IMR-90 (cell line): ENCODE measurements around the gene THPO. TPM values are rescaled to one million over a fixed set of nuclear protein-coding genes. Genes with fewer than 3 reads are reported as not detected.

Source experiments
- ATAC-seq: fragments of 200-7000 bp; cut with Tn5 transposase; 2 replicates; pipeline ENCODE4 v1.9.1; 2020; ENCODE audit warnings: low read depth, mild to moderate bottlenecking, moderate library complexity
- BruUV-seq: library from RNA; stranded (reverse); fragments of 400-500 nt; replicated peaks from 2 replicates; lab custom pipeline; 2021; lab: Mats Ljungman, UMichigan
- CTCF ChIA-PET: fragments of 300-600 bp; formaldehyde crosslinking; extraction: SDS; loops from one replicate; lab custom pipeline; 2021; ENCODE audit warnings: antibody characterized with exemption; lab: Yijun Ruan, JAX
- POLR2A ChIA-PET: fragments of 300-600 bp; sonication (Branson Sonifier 250); formaldehyde crosslinking; loops from one replicate; lab custom pipeline; 2022; ENCODE audit warnings: antibody characterized with exemption; ENCODE audit not compliant: unreplicated experiment; lab: Charles Lee
- DNase-seq: peaks from one replicate; pipeline ENCODE4 v3.0.0; 2013
- H2AFZ ChIP-seq: replicated peaks from 2 replicates; pipeline ENCODE3; 2013; ENCODE audit warnings: low read length, mild to moderate bottlenecking; ENCODE audit not compliant: poor library complexity
- H2AK5ac ChIP-seq: 2 replicates; pipeline ENCODE4 v1.6.1; 2013; ENCODE audit warnings: low read depth, low read length, inconsistent platforms
- H2AK9ac ChIP-seq: replicated peaks from 2 replicates; pipeline ENCODE3; 2013; ENCODE audit warnings: mild to moderate bottlenecking, low read depth, low read length, moderate library complexity; ENCODE audit not compliant: poor library complexity
- H2BK120ac ChIP-seq: 2 replicates; pipeline ENCODE4 v1.6.1; 2013; ENCODE audit warnings: low read depth, low read length, inconsistent platforms
- H2BK15ac ChIP-seq: 3 replicates; pipeline ENCODE4 v1.6.1; 2013; ENCODE audit warnings: low read depth, low read length, inconsistent platforms
- H2BK20ac ChIP-seq: 2 replicates; pipeline ENCODE4 v1.6.1; 2013; ENCODE audit warnings: low read depth, mild to moderate bottlenecking, inconsistent platforms, low read length, moderate library complexity
- H2BK5ac ChIP-seq: 2 replicates; pipeline ENCODE4 v1.6.1; 2013; ENCODE audit warnings: mild to moderate bottlenecking, low read depth, low read length, inconsistent platforms; ENCODE audit not compliant: poor library complexity, severe bottlenecking
- H3K14ac ChIP-seq: replicated peaks from 2 replicates; pipeline ENCODE4 v1.6.1; 2013; ENCODE audit warnings: low read depth, low read length, inconsistent platforms
- H3K18ac ChIP-seq: 2 replicates; pipeline ENCODE4 v1.6.1; 2013; ENCODE audit warnings: low read depth, low read length, control low read depth
- H3K23ac ChIP-seq: 2 replicates; pipeline ENCODE4 v1.6.1; 2013; ENCODE audit warnings: low read depth, low read length, inconsistent platforms
- H3K27ac ChIP-seq: 2 replicates; pipeline ENCODE4 v1.5.1; 2013; ENCODE audit warnings: mild to moderate bottlenecking, control low read depth, low read length; ENCODE audit not compliant: insufficient read depth
- H3K27me3 ChIP-seq: 2 replicates; pipeline ENCODE4 v1.6.1; 2013; ENCODE audit warnings: low read length; ENCODE audit not compliant: control insufficient read depth, insufficient read depth
- H3K36me3 ChIP-seq: 2 replicates; pipeline ENCODE4 v1.6.1; 2013; ENCODE audit warnings: low read length, mixed read lengths; ENCODE audit not compliant: control insufficient read depth, insufficient read depth
- H3K4ac ChIP-seq: 2 replicates; pipeline ENCODE4 v1.6.1; 2013; ENCODE audit warnings: low read depth, low read length, inconsistent platforms
- H3K4me1 ChIP-seq: 2 replicates; pipeline ENCODE4 v1.6.1; 2013; ENCODE audit warnings: low read length, mixed read lengths; ENCODE audit not compliant: control insufficient read depth, insufficient read depth
- H3K4me2 ChIP-seq: 2 replicates; pipeline ENCODE4 v1.6.1; 2013; ENCODE audit warnings: low read depth, mild to moderate bottlenecking, control low read depth, low read length, moderate library complexity
- H3K4me3 ChIP-seq: 2 replicates; pipeline ENCODE4 v1.5.1; 2013; ENCODE audit warnings: low read depth, mild to moderate bottlenecking, control low read depth, low read length, moderate library complexity; ENCODE audit not compliant: insufficient read depth
- H3K56ac ChIP-seq: 2 replicates; pipeline ENCODE4 v1.6.1; 2013; ENCODE audit warnings: low read length, inconsistent platforms; ENCODE audit not compliant: insufficient read depth; ENCODE audit errors: extremely low read depth
- H3K79me1 ChIP-seq, 2 experiments: 2 replicates each; pipeline ENCODE4 v1.6.1; 2013; ENCODE audit warnings: low read length in 2 of 2, inconsistent platforms in 1 of 2, low read depth in 1 of 2
- H3K9ac ChIP-seq: 2 replicates; pipeline ENCODE4 v1.6.1; 2013; ENCODE audit warnings: low read depth, low read length, control low read depth
- H3K9me1 ChIP-seq: 2 replicates; pipeline ENCODE4 v1.6.1; 2013; ENCODE audit warnings: low read length, inconsistent platforms; ENCODE audit not compliant: insufficient read depth
- H3K9me3 ChIP-seq: 2 replicates; pipeline ENCODE4 v1.6.1; 2013; ENCODE audit warnings: low read length; ENCODE audit not compliant: control insufficient read depth, insufficient read depth
- H4K20me1 ChIP-seq: 2 replicates; pipeline ENCODE4 v1.6.1; 2013; ENCODE audit warnings: low read length, inconsistent platforms; ENCODE audit not compliant: insufficient read depth
- H4K5ac ChIP-seq: 2 replicates; pipeline ENCODE4 v1.6.1; 2013; ENCODE audit warnings: mild to moderate bottlenecking, low read depth, low read length, control low read depth
- H4K8ac ChIP-seq, 2 experiments: 2 replicates each; pipeline ENCODE4 v1.6.1; 2013; ENCODE audit warnings: low read depth in 2 of 2, low read length in 2 of 2, control low read depth in 1 of 2, inconsistent platforms in 1 of 2
- H4K91ac ChIP-seq: 2 replicates; pipeline ENCODE4 v1.6.1; 2013; ENCODE audit warnings: low read depth, low read length, inconsistent platforms; ENCODE audit not compliant: insufficient read depth
- BHLHE40 ChIP-seq: fragments of 150-350 bp; IDR thresholded peaks from 2 replicates; pipeline ENCODE4 v1.6.1; 2016; ENCODE audit warnings: mild to moderate bottlenecking, low read depth, low read length
- CEBPB ChIP-seq: IDR thresholded peaks from 2 replicates; pipeline ENCODE4 v1.6.1; 2012; ENCODE audit warnings: low read depth, low read length, improper control_type of control experiment
- CHD1 ChIP-seq: IDR thresholded peaks from 2 replicates; pipeline ENCODE4 v1.6.1; 2012; ENCODE audit warnings: low read depth, low read length, improper control_type of control experiment
- MAFK ChIP-seq: IDR thresholded peaks from 2 replicates; pipeline ENCODE4 v1.6.1; 2012; ENCODE audit warnings: low read depth, low read length, improper control_type of control experiment
- MAZ ChIP-seq: IDR thresholded peaks from 2 replicates; pipeline ENCODE4 v1.6.1; 2012; ENCODE audit warnings: low read depth, mild to moderate bottlenecking, low read length, improper control_type of control experiment, moderate library complexity, borderline replicate concordance
- MXI1 ChIP-seq: IDR thresholded peaks from 2 replicates; pipeline ENCODE4 v1.6.1; 2012; ENCODE audit warnings: low read depth, mild to moderate bottlenecking, low read length, moderate library complexity, borderline replicate concordance
- NFE2L2 ChIP-seq: fragments of 150-350 bp; IDR thresholded peaks from 2 replicates; pipeline ENCODE4 v1.6.1; 2016; ENCODE audit warnings: low read depth, mild to moderate bottlenecking, low read length
- RAD21 ChIP-seq: IDR thresholded peaks from 2 replicates; pipeline ENCODE4 v1.6.1; 2012; ENCODE audit warnings: low read length, improper control_type of control experiment
- RCOR1 ChIP-seq: IDR thresholded peaks from 2 replicates; pipeline ENCODE4 v1.6.1; 2012; ENCODE audit warnings: mild to moderate bottlenecking, low read length, improper control_type of control experiment; ENCODE audit not compliant: insufficient replicate concordance
- RFX5 ChIP-seq: IDR thresholded peaks from 2 replicates; pipeline ENCODE4 v1.8.0; 2012; ENCODE audit warnings: low read depth, mild to moderate bottlenecking, low read length, moderate library complexity
- SMC3 ChIP-seq: fragments of 150-350 bp; IDR thresholded peaks from 2 replicates; pipeline ENCODE4 v1.6.1; 2016; ENCODE audit warnings: low read depth, mild to moderate bottlenecking, antibody characterized with exemption, low read length, moderate library complexity
- USF2 ChIP-seq: fragments of 150-350 bp; IDR thresholded peaks from 2 replicates; pipeline ENCODE4 v1.6.1; 2017; ENCODE audit warnings: mild to moderate bottlenecking, antibody characterized with exemption, low read length, low read depth
- WGBS, 2 experiments: methylation state at CpG; one replicate each; pipeline versions ENCODE4 v1.1.5 to v1.1.7; 2013; ENCODE audit warnings: missing lambda C conversion rate in 2 of 2; ENCODE audit not compliant: insufficient read length in 1 of 2; ENCODE audit errors: extremely low coverage in 2 of 2; 5-methylcytosine and 5-hydroxymethylcytosine counted together
- dilution Hi-C: fragments of 300-500 bp; cut with HindIII; formaldehyde crosslinking; loops from one replicate; pipeline ENCODE4 v1.14.3; 2018; ENCODE audit warnings: low sequenced_read_pairs; ENCODE audit not compliant: unreplicated experiment
- in situ Hi-C: fragments of 300-500 bp; cut with MboI; formaldehyde crosslinking; loops from 3 replicates; pipeline ENCODE4 v1.14.3; 2019; ENCODE audit warnings: low sequenced_read_pairs, inconsistent platforms, mixed read lengths
- intact Hi-C: fragments of 100-400 bp; cut with micrococcal nuclease; formaldehyde crosslinking; loops from 2 replicates; pipeline ENCODE4 v1.10.0; 2022
- polyA plus RNA-seq, 3 experiments: library from polyadenylated mRNA; depleted of rRNA; stranded (reverse); fragments of >200 nt; gene quantifications; 2 replicates each; pipeline ENCODE4 v1.2.3, GENCODE V29; 2012; ENCODE audit warnings: low replicate concordance in 1 of 3
- total RNA-seq: library from RNA; depleted of rRNA; stranded (reverse); fragments of >200 nt; gene quantifications from 2 replicates; pipeline ENCODE4 v1.2.3, GENCODE V29; 2012
- TF ChIP-seq, protein P1 (sequence below): fragments of 150-350 bp; IDR thresholded peaks from 2 replicates; pipeline ENCODE4 v1.6.1; 2016; ENCODE audit warnings: low read depth, mild to moderate bottlenecking, low read length, moderate library complexity, borderline replicate concordance

Gene THPO
- total and polyA plus RNA-seq, 2 of the 4 experiments (the other 2 are of a cell fraction), result not detected

GRCh38 chr3:184335661-184336546, 42.1 kb downstream of the THPO start (continued):
- TF ChIP-seq, protein P1, sequence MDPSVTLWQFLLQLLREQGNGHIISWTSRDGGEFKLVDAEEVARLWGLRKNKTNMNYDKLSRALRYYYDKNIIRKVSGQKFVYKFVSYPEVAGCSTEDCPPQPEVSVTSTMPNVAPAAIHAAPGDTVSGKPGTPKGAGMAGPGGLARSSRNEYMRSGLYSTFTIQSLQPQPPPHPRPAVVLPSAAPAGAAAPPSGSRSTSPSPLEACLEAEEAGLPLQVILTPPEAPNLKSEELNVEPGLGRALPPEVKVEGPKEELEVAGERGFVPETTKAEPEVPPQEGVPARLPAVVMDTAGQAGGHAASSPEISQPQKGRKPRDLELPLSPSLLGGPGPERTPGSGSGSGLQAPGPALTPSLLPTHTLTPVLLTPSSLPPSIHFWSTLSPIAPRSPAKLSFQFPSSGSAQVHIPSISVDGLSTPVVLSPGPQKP, result no peak
- peak; percentile 66; the same call in 1 of the 2 replicates for TF ChIP-seq MXI1

- Histone ChIP-seq H2AK5ac (peak overlapping the region; percentile 33), H3K27me3 (no peaks in the 10 kb centered on the region), H2AK9ac (peak overlapping the region; percentile 11), H3K4me1 (peaks cover 40% of the 10 kb centered on the region), H3K27ac (peak overlapping the region; percentile 51), H3K4ac (peak overlapping the region; percentile 23; the same call in 1 of the 2 replicates), H4K5ac (peak overlapping the region; percentile 37; the same call in 1 of the 2 replicates), H2BK120ac (no peak overlapping the region), H3K23ac (no peak overlapping the region; the same call in 1 of the 2 replicates), H3K79me1 (peaks cover 20 to 83% of the 10 kb centered on the region in 2 experiments), H4K91ac (no peak overlapping the region), H3K18ac (no peak overlapping the region), H4K20me1 (peaks cover 65% of the 10 kb centered on the region), H3K9me1 (peaks cover 28% of the 10 kb centered on the region), H2AFZ (no peak overlapping the region), H3K36me3 (peaks cover 45% of the 10 kb centered on the region), H2BK15ac (no peak overlapping the region), H3K4me2 (peak overlapping the region; percentile 76; the same call in 1 of the 2 replicates), H3K56ac (no peak overlapping the region), H2BK5ac (peak overlapping the region; percentile 78), H3K4me3 (peak overlapping the region; percentile 91; the same call in 1 of the 2 replicates), H3K9ac (peak overlapping the region; percentile 5; the same call in 1 of the 2 replicates), H2BK20ac (no peak overlapping the region), H3K14ac (no peak overlapping the region), H4K8ac (peak overlapping the region in 1 of 2 experiments; percentile 67; a peak in 1 of 4 replicates), H3K9me3 (no peaks in the 10 kb centered on the region)
- BruUV-seq, result no TSS peak
- in situ Hi-C loops, result no loop called here
- DNase-seq (no peak), ATAC-seq (no peak)
- CTCF ChIA-PET, result no interaction called here
- POLR2A ChIA-PET, result no interaction called here
- 0% methylated on average over 1 of the region's 4 CpGs; no CpG with 5 or more reads in 1 of the 2 experiments for WGBS, 2 experiments
- intact Hi-C loops, result no loop called here
- dilution Hi-C loops, result no loop called here
- TF ChIP-seq MAZ (no peak), SMC3 (no peak), CHD1 (no peak), MAFK (no peak), BHLHE40 (no peak), RCOR1 (no peak), CEBPB (no peak), RFX5 (no peak), RAD21 (no peak), NFE2L2 (no peak), USF2 (no peak)
These were observed 42.7 kb downstream of the THPO start for GRCh38 chr3:184335291-184335660.
